HL-60 (cell line): ENCODE measurements around the gene CFAP90.

Source experiments
- POLR2AphosphoS5 ChIP-seq: IDR thresholded peaks from 2 replicates; pipeline ENCODE4 v1.6.1; 2012; ENCODE audit warnings: low read depth
- TF ChIP-seq, protein P1 (sequence below): IDR thresholded peaks from one replicate; pipeline ENCODE4 v1.5.1; 2011; ENCODE audit warnings: low read length, control low read depth, inconsistent platforms; ENCODE audit not compliant: insufficient read depth

DNA sequence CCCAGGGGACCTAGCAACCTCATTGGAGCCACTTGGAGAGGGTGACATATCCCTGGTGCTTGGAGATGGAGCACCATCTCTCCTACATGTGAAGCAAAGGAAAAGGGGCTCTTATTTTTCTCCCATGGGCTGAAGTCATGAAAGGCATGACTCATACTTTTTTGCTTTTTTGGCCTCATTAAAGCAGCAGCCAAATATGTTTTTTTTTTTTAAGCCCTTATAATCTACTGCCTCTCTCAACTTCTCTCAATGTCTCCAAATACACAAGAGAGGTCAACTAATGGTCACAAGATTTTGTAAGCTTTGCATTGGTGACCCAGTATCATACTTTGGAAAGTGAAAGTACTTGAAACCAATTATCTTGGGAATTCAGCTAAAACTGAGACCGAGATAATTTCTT, 1.6 kb upstream of the CFAP90 start:
- TF ChIP-seq, protein P1, sequence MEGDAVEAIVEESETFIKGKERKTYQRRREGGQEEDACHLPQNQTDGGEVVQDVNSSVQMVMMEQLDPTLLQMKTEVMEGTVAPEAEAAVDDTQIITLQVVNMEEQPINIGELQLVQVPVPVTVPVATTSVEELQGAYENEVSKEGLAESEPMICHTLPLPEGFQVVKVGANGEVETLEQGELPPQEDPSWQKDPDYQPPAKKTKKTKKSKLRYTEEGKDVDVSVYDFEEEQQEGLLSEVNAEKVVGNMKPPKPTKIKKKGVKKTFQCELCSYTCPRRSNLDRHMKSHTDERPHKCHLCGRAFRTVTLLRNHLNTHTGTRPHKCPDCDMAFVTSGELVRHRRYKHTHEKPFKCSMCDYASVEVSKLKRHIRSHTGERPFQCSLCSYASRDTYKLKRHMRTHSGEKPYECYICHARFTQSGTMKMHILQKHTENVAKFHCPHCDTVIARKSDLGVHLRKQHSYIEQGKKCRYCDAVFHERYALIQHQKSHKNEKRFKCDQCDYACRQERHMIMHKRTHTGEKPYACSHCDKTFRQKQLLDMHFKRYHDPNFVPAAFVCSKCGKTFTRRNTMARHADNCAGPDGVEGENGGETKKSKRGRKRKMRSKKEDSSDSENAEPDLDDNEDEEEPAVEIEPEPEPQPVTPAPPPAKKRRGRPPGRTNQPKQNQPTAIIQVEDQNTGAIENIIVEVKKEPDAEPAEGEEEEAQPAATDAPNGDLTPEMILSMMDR, result no peak
- TF ChIP-seq POLR2AphosphoS5, result no peak
